ENCODE data around the gene IZUMO1R.

Gene IZUMO1R

DNA sequence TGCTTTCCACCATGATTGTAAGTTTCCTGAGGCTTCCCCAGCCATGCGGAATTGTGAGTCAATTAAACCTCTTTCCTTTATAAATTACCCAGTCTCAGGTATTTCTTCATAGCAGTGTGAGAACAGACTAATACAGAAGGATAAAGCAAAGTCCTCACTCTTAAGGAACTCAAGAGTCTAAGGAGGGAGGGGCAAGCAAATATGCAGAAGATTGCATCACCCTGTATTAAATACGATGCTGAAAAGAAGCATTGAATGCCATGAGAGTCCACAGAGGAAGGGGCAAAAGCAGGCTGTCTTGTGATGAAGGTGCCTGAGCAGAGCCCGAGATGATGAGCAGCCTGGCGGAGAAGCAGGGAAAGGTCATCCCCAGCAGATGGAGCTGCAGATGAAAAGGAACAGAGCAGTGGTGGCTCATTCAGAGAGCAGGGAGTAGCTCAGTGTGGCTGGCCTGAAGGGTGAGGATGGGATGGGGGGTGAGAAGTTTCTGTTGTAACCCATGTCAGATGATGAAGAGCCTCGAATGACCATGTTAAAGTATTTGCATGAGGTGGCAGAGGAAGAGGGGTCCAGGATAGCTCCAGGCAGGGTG lies 6.3 kb upstream of the IZUMO1R start:
- Histone ChIP-seq H3K27ac (ENCODE audit: low read depth, low read length) (no peak overlapping the region), H3K4me3 (ENCODE audit: low read depth, low read length) (no peak overlapping the region), H3K4me1 (ENCODE audit: control insufficient read depth, insufficient read depth, low read length, unreplicated experiment) (no peaks in the 10 kb centered on the region), H2AFZ (ENCODE audit: low read length, unreplicated experiment) (no peak overlapping the region), H3K79me2 (ENCODE audit: control insufficient read depth, insufficient read depth, low read length, unreplicated experiment) (no peaks in the 10 kb centered on the region), H3K36me3 (ENCODE audit: insufficient read depth, low read length) (no peaks in the 10 kb centered on the region), H3K27me3 (ENCODE audit: insufficient read depth, low read length) (peaks cover 19% of the 10 kb centered on the region)

- H2AFZ ChIP-seq (ENCODE audit: low read length, unreplicated experiment), result no peak overlapping the region
- H3K4me3 ChIP-seq (ENCODE audit: low read depth, low read length), result no peak overlapping the region
- no peaks in the 10 kb centered on the region for H3K4me1 ChIP-seq (ENCODE audit: control insufficient read depth, insufficient read depth, low read length, unreplicated experiment)
- no peaks in the 10 kb centered on the region for H3K79me2 ChIP-seq (ENCODE audit: control insufficient read depth, insufficient read depth, low read length, unreplicated experiment)
- no peak overlapping the region for H3K27ac ChIP-seq (ENCODE audit: low read depth, low read length)
- H3K36me3 ChIP-seq (ENCODE audit: insufficient read depth, low read length), result no peaks in the 10 kb centered on the region
- peaks cover 19% of the 10 kb centered on the region for H3K27me3 ChIP-seq (ENCODE audit: insufficient read depth, low read length)
These were observed 1.6 kb upstream of the IZUMO1R start for GRCh38 chr11:94302776-94303175.

GRCh38 chr11:94305146-94305545 lies 766 bp downstream of the IZUMO1R start:
- Histone ChIP-seq H3K36me3 (ENCODE audit: insufficient read depth, low read length) (no peaks in the 10 kb centered on the region), H3K4me1 (ENCODE audit: control insufficient read depth, insufficient read depth, low read length, unreplicated experiment) (no peaks in the 10 kb centered on the region), H3K27me3 (ENCODE audit: insufficient read depth, low read length) (peaks cover 8% of the 10 kb centered on the region), H3K4me3 (ENCODE audit: low read depth, low read length) (no peak overlapping the region), H2AFZ (ENCODE audit: low read length, unreplicated experiment) (no peak overlapping the region), H3K27ac (ENCODE audit: low read depth, low read length) (no peak overlapping the region), H3K79me2 (ENCODE audit: control insufficient read depth, insufficient read depth, low read length, unreplicated experiment) (no peaks in the 10 kb centered on the region)

- Histone ChIP-seq H3K27ac (ENCODE audit: low read depth, low read length) (no peak overlapping the region), H3K27me3 (ENCODE audit: insufficient read depth, low read length) (peaks cover 15% of the 10 kb centered on the region), H3K4me1 (ENCODE audit: control insufficient read depth, insufficient read depth, low read length, unreplicated experiment) (no peaks in the 10 kb centered on the region), H3K4me3 (ENCODE audit: low read depth, low read length) (no peak overlapping the region), H2AFZ (ENCODE audit: low read length, unreplicated experiment) (no peak overlapping the region), H3K79me2 (ENCODE audit: control insufficient read depth, insufficient read depth, low read length, unreplicated experiment) (no peaks in the 10 kb centered on the region), H3K36me3 (ENCODE audit: insufficient read depth, low read length) (no peaks in the 10 kb centered on the region)
These were observed 2.9 kb downstream of the IZUMO1R start for GRCh38 chr11:94307101-94307791.

DNA sequence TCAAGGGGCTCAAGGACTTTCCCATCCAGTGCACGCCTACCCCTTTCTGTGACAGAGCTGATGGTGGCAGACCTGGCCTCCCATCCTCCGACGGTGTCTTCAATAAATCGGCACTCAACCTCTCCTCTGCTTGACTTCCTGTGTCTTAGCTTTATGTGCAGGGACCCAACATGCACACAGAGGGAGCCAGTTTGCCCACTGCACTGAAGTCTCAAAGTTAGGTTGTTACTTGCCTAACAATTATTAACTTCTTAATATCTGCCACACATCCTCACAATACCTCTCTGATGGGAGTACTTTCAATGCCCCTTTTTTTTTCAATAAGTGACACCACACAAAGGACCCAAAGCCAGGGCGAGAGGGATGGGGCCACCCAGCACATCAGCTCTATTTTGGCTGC lies 3.6 kb downstream of the IZUMO1R start:
- no peaks in the 10 kb centered on the region for H3K79me2 ChIP-seq (ENCODE audit: control insufficient read depth, insufficient read depth, low read length, unreplicated experiment)
- H3K27ac ChIP-seq (ENCODE audit: low read depth, low read length), result no peak overlapping the region
- no peak overlapping the region for H2AFZ ChIP-seq (ENCODE audit: low read length, unreplicated experiment)
- no peaks in the 10 kb centered on the region for H3K36me3 ChIP-seq (ENCODE audit: insufficient read depth, low read length)
- no peak overlapping the region for H3K4me3 ChIP-seq (ENCODE audit: low read depth, low read length)
- peaks cover 22% of the 10 kb centered on the region for H3K27me3 ChIP-seq (ENCODE audit: insufficient read depth, low read length)
- H3K4me1 ChIP-seq (ENCODE audit: control insufficient read depth, insufficient read depth, low read length, unreplicated experiment), result no peaks in the 10 kb centered on the region

- Histone ChIP-seq H2AFZ (ENCODE audit: low read length, unreplicated experiment) (no peak overlapping the region), H3K27ac (ENCODE audit: low read depth, low read length) (no peak overlapping the region), H3K36me3 (ENCODE audit: insufficient read depth, low read length) (no peaks in the 10 kb centered on the region), H3K79me2 (ENCODE audit: control insufficient read depth, insufficient read depth, low read length, unreplicated experiment) (no peaks in the 10 kb centered on the region), H3K4me1 (ENCODE audit: control insufficient read depth, insufficient read depth, low read length, unreplicated experiment) (no peaks in the 10 kb centered on the region), H3K4me3 (ENCODE audit: low read depth, low read length) (no peak overlapping the region), H3K27me3 (ENCODE audit: insufficient read depth, low read length) (peaks cover 35% of the 10 kb centered on the region)
These were observed 5.4 kb downstream of the IZUMO1R start for GRCh38 chr11:94309757-94310156.

DNA sequence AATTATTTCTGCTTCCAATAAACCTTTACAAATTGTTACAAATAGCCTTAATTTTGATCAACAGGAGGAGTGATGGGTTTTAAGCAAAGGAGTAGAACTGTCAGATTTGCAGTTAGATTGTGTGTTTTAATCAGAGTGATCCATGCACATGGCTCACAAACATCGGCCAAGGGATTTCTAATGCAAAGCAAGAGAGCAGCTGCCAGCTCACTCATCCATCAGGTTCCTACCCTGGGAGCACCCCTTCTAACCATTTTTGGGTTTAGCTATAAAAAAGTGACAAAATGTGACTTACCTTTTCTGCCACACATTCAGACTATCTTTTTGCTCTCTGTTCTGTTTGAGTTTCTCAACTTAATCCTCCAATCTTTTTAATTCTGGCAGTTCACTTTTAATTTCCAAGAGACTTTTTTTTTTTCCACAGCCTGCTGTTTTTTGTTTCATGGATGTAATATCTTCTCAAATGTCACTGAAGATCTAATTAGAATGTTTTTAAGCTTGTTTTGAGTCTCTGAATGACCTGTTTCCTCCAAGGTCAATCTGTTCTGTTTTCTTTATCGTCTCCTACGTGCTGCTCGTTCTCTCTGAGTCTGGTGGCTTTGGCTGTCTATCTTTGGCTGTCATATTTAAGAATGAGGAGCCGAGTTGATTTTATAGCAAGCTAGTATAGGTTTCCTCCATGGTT lies 6.0 kb downstream of the IZUMO1R start:
- H2AFZ ChIP-seq (ENCODE audit: low read length, unreplicated experiment), result no peak overlapping the region
- H3K36me3 ChIP-seq (ENCODE audit: insufficient read depth, low read length), result no peaks in the 10 kb centered on the region
- H3K27ac ChIP-seq (ENCODE audit: low read depth, low read length), result no peak overlapping the region
- H3K4me1 ChIP-seq (ENCODE audit: control insufficient read depth, insufficient read depth, low read length, unreplicated experiment), result no peaks in the 10 kb centered on the region
- peaks cover 36% of the 10 kb centered on the region for H3K27me3 ChIP-seq (ENCODE audit: insufficient read depth, low read length)
- no peaks in the 10 kb centered on the region for H3K79me2 ChIP-seq (ENCODE audit: control insufficient read depth, insufficient read depth, low read length, unreplicated experiment)
- H3K4me3 ChIP-seq (ENCODE audit: low read depth, low read length), result no peak overlapping the region

GRCh38 chr11:94312339-94312738 lies 8.0 kb downstream of the IZUMO1R start:
- Histone ChIP-seq H2AFZ (ENCODE audit: low read length, unreplicated experiment) (no peak overlapping the region), H3K36me3 (ENCODE audit: insufficient read depth, low read length) (no peaks in the 10 kb centered on the region), H3K4me3 (ENCODE audit: low read depth, low read length) (no peak overlapping the region), H3K79me2 (ENCODE audit: control insufficient read depth, insufficient read depth, low read length, unreplicated experiment) (no peaks in the 10 kb centered on the region), H3K4me1 (ENCODE audit: control insufficient read depth, insufficient read depth, low read length, unreplicated experiment) (no peaks in the 10 kb centered on the region), H3K27ac (ENCODE audit: low read depth, low read length) (no peak overlapping the region), H3K27me3 (ENCODE audit: insufficient read depth, low read length) (peaks cover 40% of the 10 kb centered on the region)

GRCh38 chr11:94314064-94314463 lies 9.7 kb downstream of the IZUMO1R start:
- Histone ChIP-seq H3K27me3 (ENCODE audit: insufficient read depth, low read length) (peaks cover 38% of the 10 kb centered on the region), H3K4me1 (ENCODE audit: control insufficient read depth, insufficient read depth, low read length, unreplicated experiment) (no peaks in the 10 kb centered on the region), H2AFZ (ENCODE audit: low read length, unreplicated experiment) (no peak overlapping the region), H3K79me2 (ENCODE audit: control insufficient read depth, insufficient read depth, low read length, unreplicated experiment) (no peaks in the 10 kb centered on the region), H3K36me3 (ENCODE audit: insufficient read depth, low read length) (no peaks in the 10 kb centered on the region), H3K4me3 (ENCODE audit: low read depth, low read length) (no peak overlapping the region), H3K27ac (ENCODE audit: low read depth, low read length) (no peak overlapping the region)

DNA sequence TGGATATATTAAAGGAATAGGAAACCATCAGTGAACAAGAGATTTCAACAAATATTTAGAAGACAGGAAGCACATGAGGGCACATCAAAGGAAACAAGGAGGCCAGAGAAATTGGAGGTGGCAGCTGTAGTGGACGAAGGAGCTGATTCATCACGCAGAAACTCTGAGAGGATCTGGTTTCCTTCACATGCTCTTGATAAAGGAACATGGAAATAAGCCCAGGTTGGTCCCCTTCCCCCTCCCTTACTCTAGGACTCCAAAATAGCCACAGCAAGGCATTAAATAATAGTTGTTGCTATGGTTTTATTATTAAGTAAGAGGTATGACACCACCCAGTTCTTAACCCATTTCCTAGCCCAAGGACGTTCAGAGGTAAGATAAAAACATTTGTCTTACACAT lies 11.3 kb downstream of the IZUMO1R start:
- H3K27me3 ChIP-seq (ENCODE audit: insufficient read depth, low read length), result peaks cover 28% of the 10 kb centered on the region
- H3K4me1 ChIP-seq (ENCODE audit: control insufficient read depth, insufficient read depth, low read length, unreplicated experiment), result no peaks in the 10 kb centered on the region
- no peaks in the 10 kb centered on the region for H3K79me2 ChIP-seq (ENCODE audit: control insufficient read depth, insufficient read depth, low read length, unreplicated experiment)
- no peak overlapping the region for H3K4me3 ChIP-seq (ENCODE audit: low read depth, low read length)
- no peak overlapping the region for H2AFZ ChIP-seq (ENCODE audit: low read length, unreplicated experiment)
- no peak overlapping the region for H3K27ac ChIP-seq (ENCODE audit: low read depth, low read length)
- no peaks in the 10 kb centered on the region for H3K36me3 ChIP-seq (ENCODE audit: insufficient read depth, low read length)

DNA sequence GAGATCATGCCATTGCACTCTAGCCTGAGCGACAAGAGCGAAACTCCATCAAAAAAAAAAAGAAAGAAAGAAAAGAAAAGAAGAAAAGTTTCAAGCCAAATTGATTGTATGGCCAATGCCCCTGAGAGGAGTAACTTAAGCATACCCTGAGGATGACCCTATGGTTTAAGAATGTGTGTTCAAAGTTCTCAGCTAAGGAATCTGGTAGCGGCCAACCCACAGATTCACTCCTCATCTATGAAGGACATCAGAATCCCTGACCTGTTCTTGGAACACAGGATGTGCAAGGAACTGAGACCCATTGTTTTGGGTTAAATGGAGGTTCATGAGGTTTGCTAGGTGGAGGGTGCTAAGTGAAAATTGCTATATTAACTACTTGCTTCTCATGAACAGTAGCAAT lies 18.1 kb downstream of the IZUMO1R start:
- H3K4me1 ChIP-seq (ENCODE audit: control insufficient read depth, insufficient read depth, low read length, unreplicated experiment), result no peaks in the 10 kb centered on the region
- H3K79me2 ChIP-seq (ENCODE audit: control insufficient read depth, insufficient read depth, low read length, unreplicated experiment), result no peaks in the 10 kb centered on the region
- H3K36me3 ChIP-seq (ENCODE audit: insufficient read depth, low read length), result no peaks in the 10 kb centered on the region
- no peak overlapping the region for H2AFZ ChIP-seq (ENCODE audit: low read length, unreplicated experiment)
- H3K4me3 ChIP-seq (ENCODE audit: low read depth, low read length), result no peak overlapping the region
- no peak overlapping the region for H3K27ac ChIP-seq (ENCODE audit: low read depth, low read length)
- no peaks in the 10 kb centered on the region for H3K27me3 ChIP-seq (ENCODE audit: insufficient read depth, low read length)
